Measurements from ENCODE around the gene NCKAP1. TPM values are rescaled to one million over a fixed set of nuclear protein-coding genes. Genes with fewer than 3 reads are reported as not detected.

NCKAP1 gene
- total and polyA plus RNA-seq, 3 experiments from 2014 or later: 0.51 to 8.7 (median 6.2) TPM

DNA sequence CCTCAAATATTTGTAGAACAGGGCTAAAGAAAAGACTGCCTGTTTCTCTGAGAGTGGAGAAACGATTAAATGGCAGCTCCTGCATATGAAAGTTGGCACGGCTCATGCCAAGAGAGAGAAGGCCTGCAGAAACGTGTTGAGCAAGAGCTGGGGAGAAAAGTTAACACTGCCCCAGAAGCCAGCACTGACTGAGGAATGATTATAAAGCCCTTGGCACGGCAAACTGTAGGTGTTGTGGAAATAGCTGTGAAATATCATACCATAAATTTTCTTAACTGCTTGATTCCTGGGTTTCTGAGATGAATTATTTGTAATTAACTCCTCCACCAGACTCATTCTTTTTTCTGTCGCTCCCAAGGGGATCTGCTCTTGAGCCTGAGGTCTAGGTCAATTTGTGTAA, 176.2 kb downstream of the NCKAP1 start:
- DNase-seq: no peak
- H3K27ac ChIP-seq (ENCODE audit: low read depth, low read length): no peak overlapping the region
- POLR2A ChIA-PET: no interaction called here
- Mint-ChIP-seq H3K27ac (peak overlapping the region in 1 of 8 donors; percentile 72), H3K27me3 (peaks cover 25 to 62% of the 10 kb centered on the region in 2 donors), H3K4me3 (no peak overlapping the region), H3K9me3 (peaks cover 0 to 5% (median under 1%) of the 10 kb centered on the region in 5 donors), H3K36me3 (no peaks in the 10 kb centered on the region), H3K4me1 (peaks cover 11 to 22% (median 13%) of the 10 kb centered on the region in 3 donors)
- peaks cover 9% of the 10 kb centered on the region for H3K27me3 ChIP-seq (ENCODE audit: insufficient read depth, low read length, poor library complexity, severe bottlenecking)
- H3K4me1 ChIP-seq (ENCODE audit: insufficient read depth, low read length): no peaks in the 10 kb centered on the region
- CTCF ChIA-PET: no interaction called here
- H3K9me3 ChIP-seq (ENCODE audit: low read length): no peaks in the 10 kb centered on the region
- no peaks in the 10 kb centered on the region for H3K36me3 ChIP-seq (ENCODE audit: insufficient read depth, low read length)
- no peak overlapping the region for H3K4me3 ChIP-seq (ENCODE audit: low read length)

GRCh38 chr2:182860858-182861257, 177.4 kb downstream of the NCKAP1 start:
- Histone ChIP-seq H3K4me1 (ENCODE audit: insufficient read depth, low read length) (no peaks in the 10 kb centered on the region), H3K9me3 (ENCODE audit: low read length) (no peaks in the 10 kb centered on the region), H3K36me3 (ENCODE audit: insufficient read depth, low read length) (no peaks in the 10 kb centered on the region), H3K27me3 (ENCODE audit: insufficient read depth, low read length, poor library complexity, severe bottlenecking) (no peaks in the 10 kb centered on the region), H3K4me3 (ENCODE audit: low read length) (no peak overlapping the region), H3K27ac (ENCODE audit: low read depth, low read length) (no peak overlapping the region)
- Mint-ChIP-seq H3K27ac (no peak overlapping the region), H3K27me3 (peaks cover 16 to 56% of the 10 kb centered on the region in 2 donors), H3K4me1 (peaks cover 4 to 11% (median 4%) of the 10 kb centered on the region in 3 donors), H3K36me3 (no peaks in the 10 kb centered on the region), H3K4me3 (no peak overlapping the region), H3K9me3 (peaks cover 0 to 10% (median 4%) of the 10 kb centered on the region in 5 donors)
- ChIA-PET POLR2A (no interaction called here), CTCF (no interaction called here)
- DNase-seq: no peak

Other genes starting within 250 kb of the NCKAP1 start
- not detected for gene FRZB, start 171.8 kb downstream of the NCKAP1 start, total RNA-seq
- gene FRZB, start 171.8 kb downstream of the NCKAP1 start, polyA plus RNA-seq: not detected
- 1 to 10 TPM; 3.5 to 3.6 TPM for gene DUSP19, start 40.3 kb upstream of the NCKAP1 start, total RNA-seq
- gene DUSP19, start 40.3 kb upstream of the NCKAP1 start, polyA plus RNA-seq: 0.76 TPM
- gene NUP35, start 86.0 kb upstream of the NCKAP1 start, total RNA-seq: 10 to 100 TPM; 38.6 to 42.5 TPM
- 7.2 TPM for gene NUP35, start 86.0 kb upstream of the NCKAP1 start, polyA plus RNA-seq